SK-N-SH treated with all-trans-retinoic acid at 6 μM for 48 hours (cell line): ENCODE data around the gene RGS12.

Source experiments
- ISL1 ChIP-seq: fragments of 250-450 bp; sonication (Bioruptor Pico); IDR thresholded peaks from 2 replicates; pipeline ENCODE4 v2.1.2; 2022; ENCODE audit warnings: mild to moderate bottlenecking, moderate library complexity
- TCF4 ChIP-seq: fragments of 250-450 bp; sonication (Bioruptor Pico); IDR thresholded peaks from 2 replicates; pipeline ENCODE4 v1.8.0; 2021; ENCODE audit warnings: mild to moderate bottlenecking, moderate library complexity, borderline replicate concordance
- TOX ChIP-seq: fragments of 250-450 bp; sonication (Bioruptor Pico); IDR thresholded peaks from 2 replicates; pipeline ENCODE4 v1.8.0; 2021; ENCODE audit warnings: mild to moderate bottlenecking, moderate library complexity, borderline replicate concordance
- TSHZ2 ChIP-seq: fragments of 250-450 bp; sonication (Bioruptor Pico); IDR thresholded peaks from 2 replicates; pipeline ENCODE4 v1.5.0; 2020; ENCODE audit warnings: mild to moderate bottlenecking, moderate library complexity
- ZFP3 ChIP-seq: fragments of 250-450 bp; sonication (Bioruptor Pico); IDR thresholded peaks from 2 replicates; pipeline ENCODE4 v1.5.0; 2020; ENCODE audit warnings: mild to moderate bottlenecking, moderate library complexity
- ZFP30 ChIP-seq: fragments of 450-650 bp; formaldehyde crosslinking; IDR thresholded peaks from 2 replicates; pipeline ENCODE4 v1.5.0; 2022; ENCODE audit warnings: mild to moderate bottlenecking, moderate library complexity
- TF ChIP-seq, protein P1 (sequence below): fragments of 250-450 bp; sonication (Bioruptor Pico); IDR thresholded peaks from 2 replicates; pipeline ENCODE4 v1.5.1; 2021; ENCODE audit warnings: mild to moderate bottlenecking, moderate library complexity
- TF ChIP-seq, protein P2 (sequence below): fragments of 250-450 bp; sonication (Bioruptor Pico); IDR thresholded peaks from 2 replicates; pipeline ENCODE4 v1.5.1; 2020; ENCODE audit warnings: low read depth, mild to moderate bottlenecking, moderate library complexity
- TF ChIP-seq, protein P3 (sequence below): fragments of 250-450 bp; sonication (Bioruptor Pico); IDR thresholded peaks from 2 replicates; pipeline ENCODE4 v1.8.0; 2020; ENCODE audit warnings: mild to moderate bottlenecking, moderate library complexity, borderline replicate concordance

DNA sequence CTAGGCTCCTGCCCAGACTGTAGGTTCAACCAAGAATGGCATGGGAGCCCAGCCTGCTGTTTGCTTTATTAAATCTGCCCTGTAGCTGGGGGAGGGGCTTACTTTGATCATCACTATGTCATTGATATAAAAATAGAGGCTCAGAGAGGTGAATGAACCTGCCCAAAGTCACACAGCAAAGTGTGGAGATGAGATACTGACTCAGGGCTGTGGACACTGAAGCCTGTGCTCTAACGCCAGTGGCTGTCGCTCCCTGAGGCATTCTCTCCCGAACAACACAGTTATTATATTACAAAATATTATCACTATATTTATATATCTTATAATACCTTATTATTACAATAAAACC lies 40.4 kb upstream of the RGS12 start:
- TF ChIP-seq TCF4 (CRISPR knock-in tag) (no peak), ZFP30 (CRISPR knock-in tag) (no peak), ZFP3 (CRISPR knock-in tag) (no peak), TSHZ2 (CRISPR knock-in tag) (no peak), TOX (CRISPR knock-in tag) (no peak), ISL1 (CRISPR knock-in tag) (no peak)
- TF ChIP-seq, protein P1, sequence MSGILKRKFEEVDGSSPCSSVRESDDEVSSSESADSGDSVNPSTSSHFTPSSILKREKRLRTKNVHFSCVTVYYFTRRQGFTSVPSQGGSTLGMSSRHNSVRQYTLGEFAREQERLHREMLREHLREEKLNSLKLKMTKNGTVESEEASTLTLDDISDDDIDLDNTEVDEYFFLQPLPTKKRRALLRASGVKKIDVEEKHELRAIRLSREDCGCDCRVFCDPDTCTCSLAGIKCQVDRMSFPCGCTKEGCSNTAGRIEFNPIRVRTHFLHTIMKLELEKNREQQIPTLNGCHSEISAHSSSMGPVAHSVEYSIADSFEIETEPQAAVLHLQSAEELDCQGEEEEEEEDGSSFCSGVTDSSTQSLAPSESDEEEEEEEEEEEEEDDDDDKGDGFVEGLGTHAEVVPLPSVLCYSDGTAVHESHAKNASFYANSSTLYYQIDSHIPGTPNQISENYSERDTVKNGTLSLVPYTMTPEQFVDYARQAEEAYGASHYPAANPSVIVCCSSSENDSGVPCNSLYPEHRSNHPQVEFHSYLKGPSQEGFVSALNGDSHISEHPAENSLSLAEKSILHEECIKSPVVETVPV (CRISPR knock-in tag) = no peak
- TF ChIP-seq, protein P2, sequence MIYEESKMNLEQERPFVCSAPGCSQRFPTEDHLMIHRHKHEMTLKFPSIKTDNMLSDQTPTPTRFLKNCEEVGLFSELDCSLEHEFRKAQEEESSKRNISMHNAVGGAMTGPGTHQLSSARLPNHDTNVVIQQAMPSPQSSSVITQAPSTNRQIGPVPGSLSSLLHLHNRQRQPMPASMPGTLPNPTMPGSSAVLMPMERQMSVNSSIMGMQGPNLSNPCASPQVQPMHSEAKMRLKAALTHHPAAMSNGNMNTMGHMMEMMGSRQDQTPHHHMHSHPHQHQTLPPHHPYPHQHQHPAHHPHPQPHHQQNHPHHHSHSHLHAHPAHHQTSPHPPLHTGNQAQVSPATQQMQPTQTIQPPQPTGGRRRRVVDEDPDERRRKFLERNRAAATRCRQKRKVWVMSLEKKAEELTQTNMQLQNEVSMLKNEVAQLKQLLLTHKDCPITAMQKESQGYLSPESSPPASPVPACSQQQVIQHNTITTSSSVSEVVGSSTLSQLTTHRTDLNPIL (CRISPR knock-in tag) = no peak
- TF ChIP-seq, protein P3, sequence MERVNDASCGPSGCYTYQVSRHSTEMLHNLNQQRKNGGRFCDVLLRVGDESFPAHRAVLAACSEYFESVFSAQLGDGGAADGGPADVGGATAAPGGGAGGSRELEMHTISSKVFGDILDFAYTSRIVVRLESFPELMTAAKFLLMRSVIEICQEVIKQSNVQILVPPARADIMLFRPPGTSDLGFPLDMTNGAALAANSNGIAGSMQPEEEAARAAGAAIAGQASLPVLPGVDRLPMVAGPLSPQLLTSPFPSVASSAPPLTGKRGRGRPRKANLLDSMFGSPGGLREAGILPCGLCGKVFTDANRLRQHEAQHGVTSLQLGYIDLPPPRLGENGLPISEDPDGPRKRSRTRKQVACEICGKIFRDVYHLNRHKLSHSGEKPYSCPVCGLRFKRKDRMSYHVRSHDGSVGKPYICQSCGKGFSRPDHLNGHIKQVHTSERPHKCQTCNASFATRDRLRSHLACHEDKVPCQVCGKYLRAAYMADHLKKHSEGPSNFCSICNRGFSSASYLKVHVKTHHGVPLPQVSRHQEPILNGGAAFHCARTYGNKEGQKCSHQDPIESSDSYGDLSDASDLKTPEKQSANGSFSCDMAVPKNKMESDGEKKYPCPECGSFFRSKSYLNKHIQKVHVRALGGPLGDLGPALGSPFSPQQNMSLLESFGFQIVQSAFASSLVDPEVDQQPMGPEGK (CRISPR knock-in tag) = no peak
